AG09309 (cell line): ENCODE measurements around the gene CDC42BPB.

Experiments used
- DNase-seq: peaks from one replicate; pipeline ENCODE4 v3.0.0-alpha.2; 2010; ENCODE audit warnings: low read depth
- H3K4me3 ChIP-seq: 2 replicates; pipeline ENCODE4 v1.5.1; 2011; ENCODE audit warnings: mild to moderate bottlenecking, low read depth, low read length, moderate library complexity; ENCODE audit not compliant: control insufficient read depth
- TF ChIP-seq, protein P1 (sequence below): IDR thresholded peaks from 2 replicates; pipeline ENCODE4 v1.5.1; 2011; ENCODE audit warnings: mild to moderate bottlenecking, low read depth, low read length, inconsistent platforms; ENCODE audit not compliant: insufficient read depth, control insufficient read depth; ENCODE audit errors: missing control alignments

The CDC42BPB gene

DNA sequence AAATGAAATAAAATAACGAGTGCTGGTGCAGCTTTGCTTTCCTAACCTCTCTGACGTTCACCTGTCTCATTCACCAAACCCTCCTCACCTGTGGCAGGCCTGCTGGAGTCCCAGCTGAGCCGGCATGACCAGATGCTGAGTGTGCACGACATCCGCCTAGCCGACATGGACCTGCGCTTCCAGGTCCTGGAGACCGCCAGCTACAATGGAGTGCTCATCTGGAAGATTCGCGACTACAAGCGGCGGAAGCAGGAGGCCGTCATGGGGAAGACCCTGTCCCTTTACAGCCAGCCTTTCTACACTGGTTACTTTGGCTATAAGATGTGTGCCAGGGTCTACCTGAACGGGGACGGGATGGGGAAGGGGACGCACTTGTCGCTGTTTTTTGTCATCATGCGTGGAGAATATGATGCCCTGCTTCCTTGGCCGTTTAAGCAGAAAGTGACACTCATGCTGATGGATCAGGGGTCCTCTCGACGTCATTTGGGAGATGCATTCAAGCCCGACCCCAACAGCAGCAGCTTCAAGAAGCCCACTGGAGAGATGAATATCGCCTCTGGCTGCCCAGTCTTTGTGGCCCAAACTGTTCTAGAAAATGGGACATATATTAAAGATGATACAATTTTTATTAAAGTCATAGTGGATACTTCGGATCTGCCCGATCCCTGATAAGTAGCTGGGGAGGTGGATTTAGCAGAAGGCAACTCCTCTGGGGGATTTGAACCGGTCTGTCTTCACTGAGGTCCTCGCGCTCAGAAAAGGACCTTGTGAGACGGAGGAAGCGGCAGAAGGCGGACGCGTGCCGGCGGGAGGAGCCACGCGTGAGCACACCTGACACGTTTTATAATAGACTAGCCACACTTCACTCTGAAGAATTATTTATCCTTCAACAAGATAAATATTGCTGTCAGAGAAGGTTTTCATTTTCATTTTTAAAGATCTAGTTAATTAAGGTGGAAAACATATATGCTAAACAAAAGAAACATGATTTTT lies 151.9 kb downstream of the CDC42BPB start:
- DNase-seq = no peak
- TF ChIP-seq, protein P1, sequence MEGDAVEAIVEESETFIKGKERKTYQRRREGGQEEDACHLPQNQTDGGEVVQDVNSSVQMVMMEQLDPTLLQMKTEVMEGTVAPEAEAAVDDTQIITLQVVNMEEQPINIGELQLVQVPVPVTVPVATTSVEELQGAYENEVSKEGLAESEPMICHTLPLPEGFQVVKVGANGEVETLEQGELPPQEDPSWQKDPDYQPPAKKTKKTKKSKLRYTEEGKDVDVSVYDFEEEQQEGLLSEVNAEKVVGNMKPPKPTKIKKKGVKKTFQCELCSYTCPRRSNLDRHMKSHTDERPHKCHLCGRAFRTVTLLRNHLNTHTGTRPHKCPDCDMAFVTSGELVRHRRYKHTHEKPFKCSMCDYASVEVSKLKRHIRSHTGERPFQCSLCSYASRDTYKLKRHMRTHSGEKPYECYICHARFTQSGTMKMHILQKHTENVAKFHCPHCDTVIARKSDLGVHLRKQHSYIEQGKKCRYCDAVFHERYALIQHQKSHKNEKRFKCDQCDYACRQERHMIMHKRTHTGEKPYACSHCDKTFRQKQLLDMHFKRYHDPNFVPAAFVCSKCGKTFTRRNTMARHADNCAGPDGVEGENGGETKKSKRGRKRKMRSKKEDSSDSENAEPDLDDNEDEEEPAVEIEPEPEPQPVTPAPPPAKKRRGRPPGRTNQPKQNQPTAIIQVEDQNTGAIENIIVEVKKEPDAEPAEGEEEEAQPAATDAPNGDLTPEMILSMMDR = no peak

GRCh38 chr14:102903889-102904512 lies 153.3 kb downstream of the CDC42BPB start:
- H3K4me3 ChIP-seq = no peak overlapping the region
- TF ChIP-seq, protein P1 = no peak
- DNase-seq = no peak

More for the DNA sequence above, 151.9 kb downstream of the CDC42BPB start:
- H3K4me3 ChIP-seq = no peak overlapping the region

DNA sequence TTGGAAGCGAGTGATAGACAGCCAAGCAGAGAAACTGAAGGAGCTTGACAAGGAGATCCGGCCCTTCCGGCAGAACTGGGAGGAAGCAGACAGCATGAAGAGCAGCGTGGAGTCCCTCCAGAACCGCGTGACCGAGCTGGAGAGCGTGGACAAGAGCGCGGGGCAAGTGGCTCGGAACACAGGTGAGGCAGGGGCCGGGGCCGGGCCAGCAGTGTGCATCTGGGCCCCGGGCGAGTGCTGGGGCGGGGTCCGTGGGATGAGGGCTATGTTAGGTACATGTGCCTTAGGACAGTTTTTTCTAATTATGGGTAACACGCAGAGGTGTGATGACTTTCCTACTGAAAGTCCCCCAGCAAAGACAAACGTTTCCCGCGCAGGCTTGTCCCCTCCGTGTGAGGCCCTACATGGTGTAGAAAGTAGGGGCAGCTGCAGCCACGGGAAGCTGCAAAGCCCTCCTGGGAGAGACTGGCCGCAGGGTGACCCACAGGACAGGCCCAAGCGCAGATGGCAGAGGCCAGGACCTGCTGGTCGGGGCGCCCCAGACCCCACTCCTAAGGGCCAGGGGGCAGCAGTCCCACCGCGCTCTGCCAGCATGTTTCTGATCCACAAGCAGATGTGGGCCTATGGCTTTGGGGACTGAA lies 154.0 kb downstream of the CDC42BPB start:
- TF ChIP-seq, protein P1 = no peak
- no peak for DNase-seq

DNA sequence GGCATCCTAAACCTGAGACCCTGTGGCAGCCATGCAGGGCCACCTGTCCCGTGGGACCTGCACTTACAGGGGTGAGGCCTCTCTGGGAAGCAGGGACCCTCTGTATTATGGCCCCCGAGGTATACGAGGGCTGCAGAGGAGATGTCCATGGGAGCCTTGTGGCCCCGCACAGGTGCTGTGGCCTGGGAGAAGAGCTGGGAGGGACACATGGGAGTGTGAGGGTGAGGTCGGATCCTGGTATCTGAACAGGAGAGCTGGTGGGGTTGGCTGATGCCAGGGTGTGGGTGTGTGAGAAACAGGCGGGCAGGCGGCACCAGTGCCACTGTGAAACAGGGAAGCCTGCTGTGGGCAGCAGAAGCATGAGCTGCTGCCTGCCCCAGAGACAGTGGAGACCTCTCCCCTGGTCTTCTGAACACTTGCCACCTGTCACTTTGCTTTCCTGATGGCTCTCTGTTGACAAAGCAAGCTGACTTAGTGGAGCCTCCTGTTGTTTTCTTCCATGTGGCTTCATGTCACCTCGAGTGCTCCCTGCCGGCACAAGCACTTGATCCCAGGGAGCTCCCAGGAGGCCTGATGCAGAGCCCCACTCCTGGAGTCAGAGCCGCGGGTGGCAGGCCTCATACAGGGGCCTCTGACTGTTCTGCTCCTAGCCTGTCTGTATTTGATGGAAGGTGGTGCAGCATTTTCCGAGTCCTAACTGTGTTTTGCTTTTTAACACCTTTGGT lies 154.7 kb downstream of the CDC42BPB start:
- DNase-seq = no peak
- TF ChIP-seq, protein P1 = no peak
- H3K4me3 ChIP-seq = no peak overlapping the region

More for the DNA sequence above, 154.0 kb downstream of the CDC42BPB start:
- no peak overlapping the region for H3K4me3 ChIP-seq

DNA sequence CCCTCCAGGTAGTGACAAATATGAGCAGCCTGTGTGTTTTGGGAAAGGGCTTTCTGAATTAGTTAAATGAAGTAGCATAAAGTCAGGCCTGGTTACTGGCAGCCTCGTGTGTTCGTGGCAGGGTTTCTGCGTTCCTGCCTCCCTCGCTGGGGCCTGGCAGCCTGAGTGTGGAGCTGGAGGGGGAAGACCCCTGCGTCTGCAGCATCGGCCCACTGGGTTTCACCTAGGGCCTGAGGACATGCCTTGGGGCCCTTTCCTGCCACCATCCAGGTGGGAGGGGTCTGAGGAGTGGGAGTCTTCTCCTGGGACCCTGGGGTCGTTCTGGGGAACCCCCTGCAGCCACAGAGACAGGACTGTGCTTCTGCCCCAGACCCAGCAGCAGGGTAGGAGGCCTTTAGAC lies 155.3 kb downstream of the CDC42BPB start:
- no peak for DNase-seq
- TF ChIP-seq, protein P1 = no peak
- H3K4me3 ChIP-seq = no peak overlapping the region

GRCh38 chr14:102901633-102902032 lies 155.7 kb downstream of the CDC42BPB start:
- no peak overlapping the region for H3K4me3 ChIP-seq
- no peak for DNase-seq
- TF ChIP-seq, protein P1 = no peak
